Mesendoderm (in vitro differentiated cells): ENCODE measurements around the gene NTF4.
A peak's percentile ranks its signal among the peaks of the same experiment; 100 is the strongest.

ENCODE experiments used
- DNase-seq: peaks from one replicate; pipeline ENCODE4 v3.0.0; 2013
- H2AK5ac ChIP-seq: 2 replicates; pipeline ENCODE4 v1.6.1; 2013; ENCODE audit warnings: low read length, inconsistent platforms
- H2BK120ac ChIP-seq: 2 replicates; pipeline ENCODE4 v1.6.1; 2013; ENCODE audit warnings: low read depth, mild to moderate bottlenecking, low read length, moderate library complexity, mixed read lengths
- H2BK15ac ChIP-seq: replicated peaks from 2 replicates; pipeline ENCODE4 v1.6.1; 2013; ENCODE audit warnings: low read depth, mild to moderate bottlenecking, moderate library complexity
- H2BK5ac ChIP-seq: 2 replicates; pipeline ENCODE4 v1.6.1; 2013; ENCODE audit warnings: low read length, inconsistent platforms
- H3K18ac ChIP-seq: 2 replicates; pipeline ENCODE4 v1.6.1; 2013; ENCODE audit warnings: mild to moderate bottlenecking, low read length, mixed read lengths
- H3K23ac ChIP-seq: one replicate; pipeline ENCODE4 v1.6.1; 2013; ENCODE audit warnings: low read length
- H3K27ac ChIP-seq: 2 replicates; pipeline ENCODE4 v1.5.1; 2013; ENCODE audit warnings: low read depth, mild to moderate bottlenecking, inconsistent platforms, low read length, moderate library complexity
- H3K27me3 ChIP-seq: 2 replicates; pipeline ENCODE4 v1.6.1; 2013; ENCODE audit warnings: low read length, control low read depth, mild to moderate bottlenecking, inconsistent platforms; ENCODE audit not compliant: insufficient read depth, poor library complexity
- H3K36me3 ChIP-seq: 2 replicates; pipeline ENCODE4 v1.6.1; 2013; ENCODE audit warnings: low read length, inconsistent platforms; ENCODE audit not compliant: control insufficient read depth, insufficient read depth
- H3K4ac ChIP-seq: one replicate; pipeline ENCODE4 v1.6.1; 2013; ENCODE audit warnings: low read depth, mild to moderate bottlenecking, low read length, moderate library complexity
- H3K4me1 ChIP-seq: 2 replicates; pipeline ENCODE4 v1.6.1; 2013; ENCODE audit warnings: low read depth, low read length, inconsistent platforms; ENCODE audit not compliant: control insufficient read depth
- H3K4me2 ChIP-seq: 2 replicates; pipeline ENCODE4 v1.6.1; 2013; ENCODE audit warnings: low read length
- H3K4me3 ChIP-seq: 2 replicates; pipeline ENCODE4 v1.5.1; 2013; ENCODE audit warnings: mild to moderate bottlenecking, low read length
- H3K56ac ChIP-seq: one replicate; pipeline ENCODE4 v1.6.1; 2013; ENCODE audit warnings: low read length
- H3K79me1 ChIP-seq: 2 replicates; pipeline ENCODE4 v1.6.1; 2013; ENCODE audit warnings: low read length, inconsistent platforms
- H3K79me2 ChIP-seq: 2 replicates; pipeline ENCODE4 v1.6.1; 2013; ENCODE audit warnings: mild to moderate bottlenecking, low read length; ENCODE audit not compliant: control insufficient read depth, insufficient read depth
- H3K9ac ChIP-seq: 2 replicates; pipeline ENCODE4 v1.6.1; 2013; ENCODE audit warnings: low read length, inconsistent platforms
- H4K5ac ChIP-seq: one replicate; pipeline ENCODE4 v1.6.1; 2013; ENCODE audit warnings: low read length
- H4K8ac ChIP-seq: one replicate; pipeline ENCODE4 v1.6.1; 2013; ENCODE audit warnings: low read depth, mild to moderate bottlenecking, control low read depth, low read length, moderate library complexity
- WGBS: extraction: QIAGEN DNeasy Blood & Tissue Kit; methylation state at CpG from one replicate; pipeline ENCODE4 v1.1.7; 2013; ENCODE audit warnings: low lambda C conversion rate, missing lambda C conversion rate; ENCODE audit not compliant: insufficient coverage; ENCODE audit errors: extremely low coverage; 5-methylcytosine and 5-hydroxymethylcytosine counted together

Gene NTF4

GRCh38 chr19:49109051-49109450 lies 44.4 kb upstream of the NTF4 start:
- no peak overlapping the region for H3K23ac ChIP-seq
- no peak overlapping the region for H3K56ac ChIP-seq
- no peaks in the 10 kb centered on the region for H3K79me2 ChIP-seq
- no peak overlapping the region for H3K27ac ChIP-seq
- no peaks in the 10 kb centered on the region for H3K27me3 ChIP-seq
- H3K4me1 ChIP-seq = no peaks in the 10 kb centered on the region
- H4K8ac ChIP-seq = no peak overlapping the region
- H2BK120ac ChIP-seq = no peak overlapping the region
- no peak overlapping the region for H3K18ac ChIP-seq
- no peak overlapping the region for H2BK5ac ChIP-seq
- H3K4ac ChIP-seq = no peak overlapping the region
- no peak overlapping the region for H2BK15ac ChIP-seq
- H3K4me3 ChIP-seq = no peak overlapping the region
- no peak overlapping the region for H3K4me2 ChIP-seq
- DNase-seq = no peak
- no peaks in the 10 kb centered on the region for H3K79me1 ChIP-seq
- H2AK5ac ChIP-seq = no peak overlapping the region
- no peak overlapping the region for H4K5ac ChIP-seq
- no CpG with 5 or more reads among the region's 5 CpGs for WGBS
- peaks cover 21% of the 10 kb centered on the region for H3K36me3 ChIP-seq
- H3K9ac ChIP-seq = no peak overlapping the region

- H3K23ac ChIP-seq = no peak overlapping the region
- H3K36me3 ChIP-seq = peaks cover 24% of the 10 kb centered on the region
- no peak overlapping the region for H3K4me2 ChIP-seq
- H3K79me2 ChIP-seq = no peaks in the 10 kb centered on the region
- H3K56ac ChIP-seq = no peak overlapping the region
- H3K27ac ChIP-seq = no peak overlapping the region
- H3K79me1 ChIP-seq = no peaks in the 10 kb centered on the region
- no peak overlapping the region for H4K8ac ChIP-seq
- no peak overlapping the region for H4K5ac ChIP-seq
- no peak overlapping the region for H2BK5ac ChIP-seq
- no peak overlapping the region for H3K18ac ChIP-seq
- no peak overlapping the region for H2AK5ac ChIP-seq
- H3K27me3 ChIP-seq = no peaks in the 10 kb centered on the region
- WGBS = no CpG with 5 or more reads among the region's 93 CpGs
- no peak overlapping the region for H3K9ac ChIP-seq
- H3K4me3 ChIP-seq = no peak overlapping the region
- H3K4ac ChIP-seq = no peak overlapping the region
- no peak overlapping the region for H2BK120ac ChIP-seq
- DNase-seq = no peak
- no peaks in the 10 kb centered on the region for H3K4me1 ChIP-seq
- no peak overlapping the region for H2BK15ac ChIP-seq
These were observed 43.2 kb upstream of the NTF4 start for GRCh38 chr19:49107625-49108459.

- peak; percentile 71 for DNase-seq
- Histone ChIP-seq H3K27ac (no peak overlapping the region), H3K56ac (no peak overlapping the region), H2BK5ac (no peak overlapping the region), H2BK120ac (no peak overlapping the region), H3K4me3 (no peak overlapping the region), H3K4ac (no peak overlapping the region), H3K23ac (no peak overlapping the region), H4K8ac (no peak overlapping the region), H3K9ac (no peak overlapping the region), H3K18ac (no peak overlapping the region), H3K4me1 (no peaks in the 10 kb centered on the region), H2AK5ac (no peak overlapping the region), H3K79me2 (no peaks in the 10 kb centered on the region), H4K5ac (no peak overlapping the region), H2BK15ac (no peak overlapping the region), H3K36me3 (peaks cover 28% of the 10 kb centered on the region), H3K4me2 (no peak overlapping the region), H3K27me3 (no peaks in the 10 kb centered on the region), H3K79me1 (no peaks in the 10 kb centered on the region)
- WGBS = no CpG with 5 or more reads among the region's 12 CpGs
These were observed 42.1 kb upstream of the NTF4 start for GRCh38 chr19:49106648-49107135.

GRCh38 chr19:49104229-49104864 lies 39.7 kb upstream of the NTF4 start:
- no peak overlapping the region for H2AK5ac ChIP-seq
- H3K4ac ChIP-seq = no peak overlapping the region
- H3K4me2 ChIP-seq = no peak overlapping the region
- H4K8ac ChIP-seq = no peak overlapping the region
- H3K9ac ChIP-seq = no peak overlapping the region
- H3K18ac ChIP-seq = no peak overlapping the region
- H3K27me3 ChIP-seq = no peaks in the 10 kb centered on the region
- no peak for DNase-seq
- H3K4me1 ChIP-seq = no peaks in the 10 kb centered on the region
- peaks cover 2% of the 10 kb centered on the region for H3K79me2 ChIP-seq
- H3K79me1 ChIP-seq = peaks cover 7% of the 10 kb centered on the region
- H3K23ac ChIP-seq = no peak overlapping the region
- H2BK15ac ChIP-seq = no peak overlapping the region
- H4K5ac ChIP-seq = no peak overlapping the region
- H3K4me3 ChIP-seq = no peak overlapping the region
- no peak overlapping the region for H2BK5ac ChIP-seq
- no peak overlapping the region for H3K56ac ChIP-seq
- WGBS = no CpG with 5 or more reads among the region's 30 CpGs
- no peak overlapping the region for H3K27ac ChIP-seq
- no peak overlapping the region for H2BK120ac ChIP-seq
- peaks cover 35% of the 10 kb centered on the region for H3K36me3 ChIP-seq

GRCh38 chr19:49103331-49104085 lies 38.9 kb upstream of the NTF4 start:
- H2AK5ac ChIP-seq = no peak overlapping the region
- no CpG with 5 or more reads among the region's 33 CpGs for WGBS
- no peak overlapping the region for H4K5ac ChIP-seq
- no peak overlapping the region for H2BK5ac ChIP-seq
- no peak overlapping the region for H3K27ac ChIP-seq
- peaks cover 37% of the 10 kb centered on the region for H3K36me3 ChIP-seq
- H3K18ac ChIP-seq = no peak overlapping the region
- H3K27me3 ChIP-seq = no peaks in the 10 kb centered on the region
- H2BK15ac ChIP-seq = no peak overlapping the region
- H4K8ac ChIP-seq = no peak overlapping the region
- no peak overlapping the region for H2BK120ac ChIP-seq
- H3K4me2 ChIP-seq = no peak overlapping the region
- H3K4me1 ChIP-seq = no peaks in the 10 kb centered on the region
- no peak overlapping the region for H3K23ac ChIP-seq
- H3K4me3 ChIP-seq = no peak overlapping the region
- H3K4ac ChIP-seq = no peak overlapping the region
- H3K79me1 ChIP-seq = peaks cover 15% of the 10 kb centered on the region
- H3K56ac ChIP-seq = no peak overlapping the region
- DNase-seq = no peak
- peaks cover 7% of the 10 kb centered on the region for H3K79me2 ChIP-seq
- no peak overlapping the region for H3K9ac ChIP-seq
